ENCODE results near the gene FXYD6. TPM values are rescaled to one million over a fixed set of nuclear protein-coding genes. Genes with fewer than 3 reads are reported as not detected.

Gene FXYD6
- total RNA-seq, 2 donors from 2014 or later = 17.5 to 17.8 TPM

- ATAC-seq (ENCODE audit: insufficient number of reproducible peaks, low FRiP score, low read depth) (no peak), DNase-seq (ENCODE audit: low spot score) (no peak)
- Histone ChIP-seq H3K27me3 (replicated peaks; ENCODE audit: insufficient read depth) (no peaks in the 10 kb centered on the region), H3K4me1 (ENCODE audit: control insufficient read depth in 1 of 2, low read depth in 2 of 2) (peaks cover 8 to 14% of the 10 kb centered on the region in 2 donors), H3K36me3 (no peaks in the 10 kb centered on the region), H3K27ac (no peak overlapping the region), H3K4me3 (no peak overlapping the region), H3K9me3 (no peaks in the 10 kb centered on the region)
- no peak for TF ChIP-seq CTCF (IDR thresholded peaks at IDR 0.05)
These were observed 81.5 kb downstream of the FXYD6 start for GRCh38 chr11:117794772-117795629.

GRCh38 chr11:117794135-117794534 is 82.3 kb downstream of the FXYD6 start:
- no peak for DNase-seq (ENCODE audit: low spot score)
- Histone ChIP-seq H3K9me3 (no peaks in the 10 kb centered on the region), H3K4me3 (no peak overlapping the region), H3K27me3 (replicated peaks; ENCODE audit: insufficient read depth) (no peaks in the 10 kb centered on the region), H3K4me1 (ENCODE audit: control insufficient read depth in 1 of 2, low read depth in 2 of 2) (peaks cover 8 to 14% of the 10 kb centered on the region in 2 donors), H3K36me3 (no peaks in the 10 kb centered on the region), H3K27ac (no peak overlapping the region)
- ATAC-seq (ENCODE audit: insufficient number of reproducible peaks, low FRiP score, low read depth) = no peak
- no peak for TF ChIP-seq CTCF (IDR thresholded peaks at IDR 0.05)

GRCh38 chr11:117793583-117793982 is 82.9 kb downstream of the FXYD6 start:
- ATAC-seq (ENCODE audit: insufficient number of reproducible peaks, low FRiP score, low read depth) = no peak
- Histone ChIP-seq H3K9me3 (no peaks in the 10 kb centered on the region), H3K36me3 (no peaks in the 10 kb centered on the region), H3K4me3 (no peak overlapping the region), H3K27ac (no peak overlapping the region), H3K4me1 (ENCODE audit: control insufficient read depth in 1 of 2, low read depth in 2 of 2) (peaks cover 8 to 14% of the 10 kb centered on the region in 2 donors), H3K27me3 (replicated peaks; ENCODE audit: insufficient read depth) (no peaks in the 10 kb centered on the region)
- no peak for TF ChIP-seq CTCF (IDR thresholded peaks at IDR 0.05)
- no peak for DNase-seq (ENCODE audit: low spot score)

- H3K36me3 ChIP-seq = no peaks in the 10 kb centered on the region
- H3K9me3 ChIP-seq = no peaks in the 10 kb centered on the region
- ATAC-seq (ENCODE audit: insufficient number of reproducible peaks, low FRiP score, low read depth) (no peak), DNase-seq (ENCODE audit: low spot score) (no peak)
- peaks cover 8 to 14% of the 10 kb centered on the region in 2 donors for H3K4me1 ChIP-seq (ENCODE audit: control insufficient read depth in 1 of 2, low read depth in 2 of 2)
- no peaks in the 10 kb centered on the region for H3K27me3 ChIP-seq (replicated peaks; ENCODE audit: insufficient read depth)
- no peak overlapping the region for H3K4me3 ChIP-seq
- TF ChIP-seq CTCF (IDR thresholded peaks at IDR 0.05) = no peak
- no peak overlapping the region for H3K27ac ChIP-seq
These were observed 83.5 kb downstream of the FXYD6 start for GRCh38 chr11:117792992-117793391.

GRCh38 chr11:117792241-117792640 is 84.2 kb downstream of the FXYD6 start:
- TF ChIP-seq CTCF (IDR thresholded peaks at IDR 0.05) = no peak
- Histone ChIP-seq H3K4me3 (no peak overlapping the region), H3K27ac (no peak overlapping the region), H3K9me3 (no peaks in the 10 kb centered on the region), H3K36me3 (no peaks in the 10 kb centered on the region), H3K4me1 (ENCODE audit: control insufficient read depth in 1 of 2, low read depth in 2 of 2) (peaks cover 8 to 14% of the 10 kb centered on the region in 2 donors), H3K27me3 (replicated peaks; ENCODE audit: insufficient read depth) (no peaks in the 10 kb centered on the region)
- DNase-seq (ENCODE audit: low spot score) = no peak
- no peak for ATAC-seq (ENCODE audit: insufficient number of reproducible peaks, low FRiP score, low read depth)

All from thoracic aorta (tissue), 2 donors.